ENCODE measurements around the gene CTBP1. TPM values are rescaled to one million over a fixed set of nuclear protein-coding genes. Genes with fewer than 3 reads are reported as not detected.

CTBP1 gene
- total and polyA plus RNA-seq, 2 of the 8 experiments (the other 6 are each of a cell fraction or from before 2014, with no cell fraction given): 128 to 185 TPM

DNA sequence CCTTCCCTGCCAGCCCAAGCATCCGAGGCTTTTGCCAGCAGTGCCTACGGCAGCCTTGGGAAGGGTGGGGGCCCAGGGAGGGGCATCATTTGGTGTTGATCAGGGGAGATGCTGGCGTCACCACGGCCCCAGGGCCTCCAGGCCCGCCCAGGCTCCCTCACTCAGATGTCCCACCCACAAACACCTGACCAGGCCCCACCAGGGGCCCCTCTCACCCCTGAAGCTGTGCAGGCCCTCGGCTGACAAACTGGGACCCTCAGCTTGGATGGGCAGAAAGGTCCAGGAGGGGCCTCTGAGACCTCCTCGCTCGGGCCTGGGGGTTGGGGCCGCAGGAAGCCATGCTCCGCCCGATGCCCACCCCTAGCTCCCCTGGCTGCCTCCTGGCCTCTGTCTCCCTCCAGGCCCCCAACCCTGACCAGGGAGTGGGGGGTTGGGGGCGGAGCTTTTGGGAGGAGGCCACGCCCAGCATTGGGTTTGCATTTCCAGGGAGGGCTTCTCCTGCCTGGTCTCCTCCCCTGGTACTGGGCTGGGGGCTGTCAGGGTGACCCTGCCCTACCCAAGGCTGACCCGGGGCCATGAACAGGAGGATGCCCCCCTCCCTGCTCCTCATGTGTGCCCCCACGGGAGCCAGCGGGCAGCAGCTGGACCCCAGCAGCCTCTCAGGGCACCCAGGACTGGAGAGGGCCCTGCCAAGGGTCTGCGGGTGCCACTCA is 43.2 kb downstream of the CTBP1 start:
- H2BK5ac ChIP-seq (ENCODE audit: low read depth, low read length): no peak overlapping the region
- 87% methylated on average over 9 of the region's 17 CpGs; no CpG with 5 or more reads in 1 of the 2 experiments for WGBS, 2 experiments (ENCODE audit: extremely low coverage in 1 of 2, insufficient coverage in 1 of 2, insufficient read length in 1 of 2, insufficient replicate concordance in 2 of 2, low coverage in 1 of 2, low lambda C conversion rate in 2 of 2, missing lambda C conversion rate in 1 of 2)
- FAIRE-seq (no peak), DNase-seq (ENCODE audit: low read depth in 1 of 2, low spot score in 2 of 2) (no peak)
- no peak overlapping the region for H3K14ac ChIP-seq (ENCODE audit: insufficient read length)
- no peaks in the 10 kb centered on the region for H3K79me2 ChIP-seq (ENCODE audit: control insufficient read depth in 1 of 2, insufficient read depth in 2 of 2, low read length in 2 of 2)
- ChIA-PET CTCF (ENCODE audit: partially characterized antibody) (interaction anchor here (0.5 to 1.7 kb wide), 8 partner anchors 9 to 645 kb away, joined by 3 to 4 read pairs (median 3); no protein-coding TSS in a partner anchor), POLR2A (ENCODE audit: partially characterized antibody) (no interaction called here)
- H3K4ac ChIP-seq (replicated peaks; ENCODE audit: insufficient read length, low read depth, low read length): no peak overlapping the region
- H2BK12ac ChIP-seq (ENCODE audit: low read depth, low read length): no peak overlapping the region
- H3K36me3 ChIP-seq (ENCODE audit: control insufficient read depth in 2 of 4, insufficient read depth in 4 of 4, low read length in 3 of 4): no peaks in the 10 kb centered on the region; a peak in 1 of 8 replicates
- H3K4me2 ChIP-seq (ENCODE audit: insufficient read depth in 1 of 2, low read depth in 2 of 2, low read length in 2 of 2): no peak overlapping the region
- H3K18ac ChIP-seq (ENCODE audit: extremely low read depth, low read length): no peak overlapping the region; the same call in 1 of the 2 replicates
- H3K4me3 ChIP-seq (ENCODE audit: extremely low read depth in 1 of 4, insufficient read depth in 2 of 4, low read depth in 3 of 4, low read length in 4 of 4): no peak overlapping the region
- H3K9ac ChIP-seq (replicated peaks in 1 of 4; ENCODE audit: extremely low read depth in 1 of 4, low read depth in 3 of 4, low read length in 3 of 4): no peak overlapping the region
- H3K79me1 ChIP-seq (ENCODE audit: low read depth, low read length): no peaks in the 10 kb centered on the region
- H3K4me1 ChIP-seq (replicated peaks in 1 of 4; ENCODE audit: control insufficient read depth in 3 of 4, insufficient read depth in 4 of 4, low read length in 3 of 4): no peaks in the 10 kb centered on the region
- no peak overlapping the region for H2AFZ ChIP-seq (ENCODE audit: low read length)
- no peak overlapping the region for H3K27ac ChIP-seq (ENCODE audit: low read depth, low read length)
- 0 out of 2 replicates have a peak overlapping the region, but pooled peaks have one; percentile 51 for H4K8ac ChIP-seq (ENCODE audit: extremely low read depth, insufficient read depth, low read length)
- H3K23me2 ChIP-seq (ENCODE audit: low read depth, low read length): no peaks in the 10 kb centered on the region
- H4K5ac ChIP-seq (ENCODE audit: insufficient read length, low read depth, low read length): no peak overlapping the region
- H3K9me3 ChIP-seq (ENCODE audit: insufficient read depth in 2 of 2, low read depth in 1 of 2, low read length in 1 of 2): no peaks in the 10 kb centered on the region
- H2AK5ac ChIP-seq (ENCODE audit: low read depth, low read length): no peak overlapping the region
- H2BK20ac ChIP-seq (ENCODE audit: low read length): no peak overlapping the region
- peaks cover 0 to 2% of the 10 kb centered on the region in 2 experiments for H4K20me1 ChIP-seq (replicated peaks in 1 of 2; ENCODE audit: control insufficient read depth in 1 of 2, insufficient read depth in 2 of 2, low read length in 2 of 2)
- no peaks in the 10 kb centered on the region for H3K27me3 ChIP-seq (replicated peaks in 1 of 4; ENCODE audit: control insufficient read depth in 3 of 4, extremely low read depth in 1 of 4, insufficient read depth in 3 of 4, low read length in 3 of 4)
- H3K23ac ChIP-seq (ENCODE audit: insufficient read length): no peak overlapping the region
- no peak overlapping the region for H2BK120ac ChIP-seq (replicated peaks; ENCODE audit: low read depth, low read length)
- no peak overlapping the region for H2BK15ac ChIP-seq (ENCODE audit: low read length)
- no peak overlapping the region for H3K56ac ChIP-seq (replicated peaks; ENCODE audit: insufficient read length, low read depth, low read length)
- TF ChIP-seq HDAC6 (IDR thresholded peaks at IDR 0.05; ENCODE audit: low read depth, low read length) (no peak), SRF (IDR thresholded peaks at IDR 0.05; ENCODE audit: low read depth, low read length) (no peak), EP300 (IDR thresholded peaks at IDR 0.05; ENCODE audit: borderline replicate concordance in 1 of 2, low read depth in 2 of 2, low read length in 2 of 2) (no peak), RXRA (IDR thresholded peaks at IDR 0.05; ENCODE audit: insufficient read depth, low read depth, low read length) (no peak)
- TF ChIP-seq, protein P1, sequence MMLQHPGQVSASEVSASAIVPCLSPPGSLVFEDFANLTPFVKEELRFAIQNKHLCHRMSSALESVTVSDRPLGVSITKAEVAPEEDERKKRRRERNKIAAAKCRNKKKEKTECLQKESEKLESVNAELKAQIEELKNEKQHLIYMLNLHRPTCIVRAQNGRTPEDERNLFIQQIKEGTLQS (IDR thresholded peaks at IDR 0.05; ENCODE audit: insufficient read depth, low read depth, low read length): no peak
- no peak overlapping the region for H4K91ac ChIP-seq (replicated peaks; ENCODE audit: insufficient read length, low read length)
